HEK293 (cell line): ENCODE results near the gene ANKRD63.

Source experiments
- CTCF ChIA-PET: fragments of 350-600 bp; formaldehyde crosslinking; extraction: SDS; loops from one replicate; lab custom pipeline; 2021; ENCODE audit warnings: antibody characterized with exemption; lab: Yijun Ruan, JAX
- POLR2A ChIA-PET: fragments of 300-600 bp; formaldehyde crosslinking; extraction: SDS; loops from one replicate; lab custom pipeline; 2020; ENCODE audit warnings: antibody characterized with exemption, inconsistent platforms; lab: Yijun Ruan, JAX
- H3K27ac ChIP-seq: fragments of 200-500 bp; sonication (Bioruptor generic); 2 replicates; pipeline ENCODE4 v1.5.1; 2014; ENCODE audit warnings: low read depth, low read length, control low read depth, inconsistent platforms; ENCODE audit errors: extremely low read depth
- H3K36me3 ChIP-seq, 2 experiments: fragments of 200-500 bp in 1 of 2; sonication (Bioruptor generic) in 1 of 2; 1 replicate in 1 of 2; 2 replicates in 1 of 2; pipeline ENCODE4 v1.5.1; 2014 to 2017; ENCODE audit warnings: inconsistent platforms in 2 of 2, low read length in 2 of 2; ENCODE audit not compliant: control insufficient read depth in 2 of 2, insufficient read depth in 1 of 2
- H3K4me1 ChIP-seq: fragments of 200-500 bp; sonication (Bioruptor generic); 2 replicates; pipeline ENCODE4 v1.5.1; 2014; ENCODE audit warnings: mild to moderate bottlenecking, low read length, inconsistent platforms; ENCODE audit not compliant: control insufficient read depth, insufficient read depth
- H3K4me3 ChIP-seq: 2 replicates; pipeline ENCODE4 v1.5.1; 2011; ENCODE audit warnings: low read depth, mild to moderate bottlenecking, control low read depth, low read length, moderate library complexity
- H3K9me3 ChIP-seq: fragments of 200-500 bp; sonication (Bioruptor generic); 2 replicates; pipeline ENCODE4 v1.5.1; 2014; ENCODE audit warnings: low read depth, low read length, inconsistent platforms; ENCODE audit not compliant: control insufficient read depth, insufficient read depth
- BCL6B ChIP-seq: fragments of 450-650 bp; formaldehyde crosslinking; IDR thresholded peaks from 2 replicates; pipeline ENCODE4 v1.5.1; 2017; ENCODE audit warnings: missing biosample characterization, missing genetic modification characterization
- PATZ1 ChIP-seq: fragments of 450-650 bp; formaldehyde crosslinking; IDR thresholded peaks from 2 replicates; pipeline ENCODE4 v1.5.1; 2016; ENCODE audit warnings: missing biosample characterization, missing genetic modification characterization
- REPIN1 ChIP-seq: fragments of 450-650 bp; formaldehyde crosslinking; IDR thresholded peaks from 2 replicates; pipeline ENCODE4 v1.5.1; 2017; ENCODE audit warnings: missing biosample characterization, missing genetic modification characterization, low read depth
- SCRT1 ChIP-seq: fragments of 450-650 bp; formaldehyde crosslinking; IDR thresholded peaks from 2 replicates; pipeline ENCODE4 v1.5.1; 2016; ENCODE audit warnings: missing biosample characterization, missing genetic modification characterization, borderline replicate concordance
- SCRT2 ChIP-seq: fragments of 450-650 bp; formaldehyde crosslinking; IDR thresholded peaks from 2 replicates; pipeline ENCODE4 v1.5.1; 2016; ENCODE audit warnings: missing biosample characterization, missing genetic modification characterization
- TCF7L2 ChIP-seq: IDR thresholded peaks from 2 replicates; pipeline ENCODE4 v1.6.1; 2011; ENCODE audit warnings: low read depth, mild to moderate bottlenecking, inconsistent platforms, low read length, moderate library complexity, borderline replicate concordance
- ZBTB7A ChIP-seq: fragments of 450-650 bp; formaldehyde crosslinking; IDR thresholded peaks from 2 replicates; pipeline ENCODE4 v1.5.1; 2016; ENCODE audit warnings: low read depth, missing biosample characterization, missing genetic modification characterization
- ZFP69B ChIP-seq: fragments of 450-650 bp; formaldehyde crosslinking; IDR thresholded peaks from 2 replicates; pipeline ENCODE4 v1.5.1; 2016; ENCODE audit warnings: missing biosample characterization, missing genetic modification characterization
- ZNF133 ChIP-seq: fragments of 450-650 bp; formaldehyde crosslinking; IDR thresholded peaks from 2 replicates; pipeline ENCODE4 v1.5.1; 2016; ENCODE audit warnings: missing biosample characterization, missing genetic modification characterization
- ZNF302 ChIP-seq: fragments of 450-650 bp; formaldehyde crosslinking; IDR thresholded peaks from 2 replicates; pipeline ENCODE4 v1.5.1; 2016; ENCODE audit warnings: missing biosample characterization, missing genetic modification characterization, low read depth
- ZNF354C ChIP-seq: fragments of 450-650 bp; formaldehyde crosslinking; IDR thresholded peaks from 2 replicates; pipeline ENCODE4 v1.5.1; 2016; ENCODE audit warnings: missing biosample characterization, missing genetic modification characterization, low read depth, borderline replicate concordance
- ZNF473 ChIP-seq: fragments of 450-650 bp; formaldehyde crosslinking; IDR thresholded peaks from 2 replicates; pipeline ENCODE4 v1.5.1; 2017; ENCODE audit warnings: missing biosample characterization, missing genetic modification characterization
- ZNF660 ChIP-seq: fragments of 450-650 bp; IDR thresholded peaks from 2 replicates; pipeline ENCODE4 v1.5.1; 2018; ENCODE audit warnings: missing biosample characterization, mild to moderate bottlenecking, missing genetic modification characterization
- ZNF670 ChIP-seq: fragments of 450-650 bp; formaldehyde crosslinking; IDR thresholded peaks from 2 replicates; pipeline ENCODE4 v1.5.1; 2016; ENCODE audit warnings: missing biosample characterization, missing genetic modification characterization, low read depth
- ZNF792 ChIP-seq: fragments of 450-650 bp; formaldehyde crosslinking; IDR thresholded peaks from 2 replicates; pipeline ENCODE4 v1.5.1; 2016; ENCODE audit warnings: missing biosample characterization, missing genetic modification characterization
- ZNF837 ChIP-seq: fragments of 450-650 bp; formaldehyde crosslinking; IDR thresholded peaks from 2 replicates; pipeline ENCODE4 v1.5.1; 2016; ENCODE audit warnings: missing biosample characterization, missing genetic modification characterization
- TF ChIP-seq, protein P1 (sequence below): fragments of 450-650 bp; formaldehyde crosslinking; conservative IDR thresholded peaks from 2 replicates; pipeline ENCODE4 v1.5.1; 2016; ENCODE audit warnings: low read depth, missing biosample characterization, missing genetic modification characterization

Gene ANKRD63

GRCh38 chr15:40312370-40313158 is 29.7 kb upstream of the ANKRD63 start:
- ChIA-PET CTCF (interaction anchor here (0.5 to 16.0 kb wide), 9 partner anchors 9 to 503 kb away, joined by 3 to 248 read pairs (median 3); partner anchors contain the start of genes CCDC9B and INAFM2), POLR2A (interaction anchor here (0.7 kb wide), 1 partner anchor 21 kb away, joined by 4 read pairs; no protein-coding TSS in a partner anchor)

DNA sequence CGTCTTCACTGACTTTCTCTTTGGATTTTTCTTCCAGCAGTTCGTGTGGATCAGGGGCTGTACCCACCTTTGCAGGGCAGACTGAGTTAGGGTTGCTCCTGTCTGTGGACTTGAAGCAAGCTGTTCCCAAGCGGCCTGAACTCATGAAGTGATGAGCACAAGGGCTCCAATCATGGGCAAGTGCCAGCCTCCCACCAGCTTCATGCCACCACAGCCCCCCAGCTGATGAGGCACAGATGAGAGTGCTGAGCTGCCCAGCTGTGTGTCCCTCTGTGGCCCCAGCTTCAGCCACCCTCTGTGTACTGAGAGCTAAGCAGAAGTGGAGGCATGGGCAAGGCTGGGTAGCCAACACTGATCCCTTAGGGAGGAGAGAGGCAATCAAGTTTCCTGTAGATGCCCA is 28.1 kb upstream of the ANKRD63 start:
- TF ChIP-seq ZNF133 (tag by site-specific recombination), result no peak
- no peak for TF ChIP-seq ZNF473 (tag by site-specific recombination)
- TF ChIP-seq ZNF670, result no peak
- no peak for TF ChIP-seq ZNF837 (tag by site-specific recombination)
- no peak for TF ChIP-seq ZNF792 (tag by site-specific recombination)
- TF ChIP-seq, protein P1, sequence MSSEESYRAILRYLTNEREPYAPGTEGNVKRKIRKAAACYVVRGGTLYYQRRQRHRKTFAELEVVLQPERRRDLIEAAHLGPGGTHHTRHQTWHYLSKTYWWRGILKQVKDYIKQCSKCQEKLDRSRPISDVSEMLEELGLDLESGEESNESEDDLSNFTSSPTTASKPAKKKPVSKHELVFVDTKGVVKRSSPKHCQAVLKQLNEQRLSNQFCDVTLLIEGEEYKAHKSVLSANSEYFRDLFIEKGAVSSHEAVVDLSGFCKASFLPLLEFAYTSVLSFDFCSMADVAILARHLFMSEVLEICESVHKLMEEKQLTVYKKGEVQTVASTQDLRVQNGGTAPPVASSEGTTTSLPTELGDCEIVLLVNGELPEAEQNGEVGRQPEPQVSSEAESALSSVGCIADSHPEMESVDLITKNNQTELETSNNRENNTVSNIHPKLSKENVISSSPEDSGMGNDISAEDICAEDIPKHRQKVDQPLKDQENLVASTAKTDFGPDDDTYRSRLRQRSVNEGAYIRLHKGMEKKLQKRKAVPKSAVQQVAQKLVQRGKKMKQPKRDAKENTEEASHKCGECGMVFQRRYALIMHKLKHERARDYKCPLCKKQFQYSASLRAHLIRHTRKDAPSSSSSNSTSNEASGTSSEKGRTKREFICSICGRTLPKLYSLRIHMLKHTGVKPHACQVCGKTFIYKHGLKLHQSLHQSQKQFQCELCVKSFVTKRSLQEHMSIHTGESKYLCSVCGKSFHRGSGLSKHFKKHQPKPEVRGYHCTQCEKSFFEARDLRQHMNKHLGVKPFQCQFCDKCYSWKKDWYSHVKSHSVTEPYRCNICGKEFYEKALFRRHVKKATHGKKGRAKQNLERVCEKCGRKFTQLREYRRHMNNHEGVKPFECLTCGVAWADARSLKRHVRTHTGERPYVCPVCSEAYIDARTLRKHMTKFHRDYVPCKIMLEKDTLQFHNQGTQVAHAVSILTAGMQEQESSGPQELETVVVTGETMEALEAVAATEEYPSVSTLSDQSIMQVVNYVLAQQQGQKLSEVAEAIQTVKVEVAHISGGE (tag by site-specific recombination), result no peak
- TF ChIP-seq ZFP69B, result no peak
- TF ChIP-seq, all 188 proteins: peak for 0
- ChIA-PET CTCF (interaction anchor here (0.6 to 16.0 kb wide), 14 partner anchors 9 to 264 kb away, joined by 3 to 248 read pairs (median 11); partner anchors contain the start of gene CCDC9B), POLR2A (interaction anchor here (1.5 kb wide), 1 partner anchor 10 kb away, joined by 3 read pairs; no protein-coding TSS in a partner anchor)
- H3K36me3 ChIP-seq, result no peaks in the 10 kb centered on the region
- H3K9me3 ChIP-seq, result no peaks in the 10 kb centered on the region
- no peaks in the 10 kb centered on the region; the same call in 1 of the 2 replicates for H3K4me1 ChIP-seq
- no peak overlapping the region for H3K4me3 ChIP-seq
- H3K27ac ChIP-seq, result no peak overlapping the region

More at GRCh38 chr15:40312370-40313158, 29.7 kb upstream of the ANKRD63 start:
- TF ChIP-seq ZNF660 (no peak), ZNF354C (tag by site-specific recombination) (no peak), ZNF302 (tag by site-specific recombination) (no peak), SCRT1 (peak; percentile 67; the same call in 1 of the 2 replicates), PATZ1 (no peak), REPIN1 (tag by site-specific recombination) (no peak), BCL6B (tag by site-specific recombination) (no peak), TCF7L2 (no peak), ZBTB7A (tag by site-specific recombination) (no peak), SCRT2 (tag by site-specific recombination) (peak; percentile 89)
- Histone ChIP-seq H3K4me3 (no peak overlapping the region), H3K36me3 (no peaks in the 10 kb centered on the region), H3K9me3 (no peaks in the 10 kb centered on the region), H3K4me1 (no peaks in the 10 kb centered on the region; the same call in 1 of the 2 replicates), H3K27ac (no peak overlapping the region)
